Measurements from ENCODE around the gene NBEA.
A peak's percentile ranks its signal among the peaks of the same experiment; 100 is the strongest.

NBEA gene

DNA sequence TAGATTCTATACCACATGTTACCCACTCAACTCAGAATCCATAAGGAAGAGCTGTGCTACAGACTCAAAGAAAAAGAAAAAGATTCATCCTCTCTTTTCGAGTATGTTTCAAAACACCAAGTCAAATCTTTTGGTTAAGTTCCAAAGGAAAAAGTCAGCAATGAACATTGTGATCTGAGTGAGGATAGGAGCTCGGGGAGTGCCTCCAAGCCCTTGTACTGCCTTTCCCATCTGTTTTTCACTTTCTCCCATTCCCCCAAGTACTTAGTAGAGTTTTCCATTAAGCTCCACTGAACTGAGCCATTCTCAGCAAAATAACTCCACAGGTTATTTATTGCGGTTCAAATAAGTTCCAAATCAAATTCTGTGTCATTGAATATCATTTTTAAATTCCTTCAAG is 582.1 kb downstream of the NBEA start:
- H3K4me2 ChIP-seq: no peak overlapping the region
- H3K36me3 ChIP-seq: no peaks in the 10 kb centered on the region
- no peaks in the 10 kb centered on the region for H4K20me1 ChIP-seq
- H3K4me1 ChIP-seq: no peaks in the 10 kb centered on the region
- TF ChIP-seq Cebpa-rat (IDR thresholded peaks at IDR 0.05): no peak
- no peak overlapping the region for H3K27ac ChIP-seq
- H3K9me3 ChIP-seq (replicated peaks in 1 of 11): peaks cover 0 to 3% (median 0%) of the 10 kb centered on the region in 11 experiments; a peak in 1 of 22 replicates
- H3K4me3 ChIP-seq: no peak overlapping the region
- no peaks in the 10 kb centered on the region for H3K27me3 ChIP-seq
- H3K9ac ChIP-seq: no peak overlapping the region

GRCh38 chr13:35526577-35526976 is 584.5 kb downstream of the NBEA start:
- H3K4me2 ChIP-seq: no peak overlapping the region
- no peaks in the 10 kb centered on the region for H4K20me1 ChIP-seq
- no peak overlapping the region for H3K4me3 ChIP-seq

GRCh38 chr13:35527451-35527850 is 585.4 kb downstream of the NBEA start:
- Histone ChIP-seq H4K20me1 (no peaks in the 10 kb centered on the region), H3K4me3 (no peak overlapping the region), H3K9ac (no peak overlapping the region), H3K36me3 (no peaks in the 10 kb centered on the region), H3K9me3 (replicated peaks in 1 of 11) (peaks cover 0 to 3% (median 0%) of the 10 kb centered on the region in 11 experiments; a peak in 1 of 22 replicates), H3K27ac (no peak overlapping the region), H3K27me3 (no peaks in the 10 kb centered on the region), H3K4me2 (no peak overlapping the region), H3K4me1 (peaks cover 7 to 16% (median 12%) of the 10 kb centered on the region in 10 experiments; a peak in 17 of 20 replicates)
- TF ChIP-seq Cebpa-rat (IDR thresholded peaks at IDR 0.05): no peak

More at GRCh38 chr13:35526577-35526976, 584.5 kb downstream of the NBEA start:
- Histone ChIP-seq H3K9ac (no peak overlapping the region), H3K36me3 (no peaks in the 10 kb centered on the region), H3K4me1 (peaks cover 7 to 16% (median 12%) of the 10 kb centered on the region in 10 experiments; a peak in 17 of 20 replicates), H3K27me3 (no peaks in the 10 kb centered on the region), H3K27ac (no peak overlapping the region), H3K9me3 (replicated peaks in 1 of 11) (peaks cover 0 to 3% (median 0%) of the 10 kb centered on the region in 11 experiments; a peak in 1 of 22 replicates)
- no peak for TF ChIP-seq Cebpa-rat (IDR thresholded peaks at IDR 0.05)

GRCh38 chr13:35530147-35530546 is 588.1 kb downstream of the NBEA start:
- no peak for TF ChIP-seq Cebpa-rat (IDR thresholded peaks at IDR 0.05)
- Histone ChIP-seq H3K27me3 (no peaks in the 10 kb centered on the region), H3K4me1 (peaks cover 7 to 16% (median 12%) of the 10 kb centered on the region in 10 experiments; a peak in 17 of 20 replicates), H3K36me3 (no peaks in the 10 kb centered on the region), H3K4me2 (peak overlapping the region; percentile 1 to 55 (median 38); a peak in 14 of 22 replicates), H4K20me1 (no peaks in the 10 kb centered on the region), H3K4me3 (no peak overlapping the region), H3K9me3 (replicated peaks in 1 of 11) (peaks cover 0 to 3% (median 0%) of the 10 kb centered on the region in 11 experiments; a peak in 1 of 22 replicates), H3K27ac (peak overlapping the region in 3 of 11 experiments; percentile 0 to 8 (median 5); a peak in 1 of 22 replicates), H3K9ac (0 out of 22 replicates have a peak overlapping the region, but pooled peaks of 2 of the 11 experiments have one; percentile 0 to 32)

DNA sequence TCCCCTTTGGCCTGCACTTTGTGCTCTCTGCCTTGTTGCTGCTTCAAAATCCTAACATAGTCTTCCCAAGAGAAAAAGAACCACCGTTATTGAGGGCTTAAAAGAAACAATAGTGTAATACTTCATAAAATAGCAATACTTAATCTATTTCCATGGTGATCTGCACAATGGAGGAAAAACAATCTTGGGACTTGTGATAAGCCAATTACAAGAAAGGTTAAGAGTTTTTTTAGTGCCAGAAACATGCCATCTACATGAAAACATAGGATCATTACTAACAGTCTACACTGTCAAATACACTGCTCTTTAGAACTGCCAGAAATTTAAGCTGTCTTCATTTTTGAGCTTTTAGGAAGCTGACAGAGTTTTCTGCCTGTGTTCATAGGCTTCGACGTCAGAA is 588.5 kb downstream of the NBEA start:
- Histone ChIP-seq H3K9me3 (replicated peaks in 1 of 11) (peaks cover 0 to 3% (median 0%) of the 10 kb centered on the region in 11 experiments; a peak in 1 of 22 replicates), H3K27ac (0 out of 22 replicates have a peak overlapping the region, but pooled peaks of 3 of the 11 experiments have one; percentile 0 to 8 (median 5)), H3K27me3 (no peaks in the 10 kb centered on the region), H3K9ac (0 out of 22 replicates have a peak overlapping the region, but pooled peaks of 2 of the 11 experiments have one; percentile 0 to 32), H3K4me3 (no peak overlapping the region), H3K4me1 (peaks cover 7 to 16% (median 12%) of the 10 kb centered on the region in 10 experiments; a peak in 17 of 20 replicates), H3K36me3 (no peaks in the 10 kb centered on the region), H3K4me2 (peak overlapping the region in 10 of 11 experiments; percentile 1 to 55 (median 38); a peak in 13 of 22 replicates), H4K20me1 (no peaks in the 10 kb centered on the region)
- TF ChIP-seq Cebpa-rat (IDR thresholded peaks at IDR 0.05): no peak

DNA sequence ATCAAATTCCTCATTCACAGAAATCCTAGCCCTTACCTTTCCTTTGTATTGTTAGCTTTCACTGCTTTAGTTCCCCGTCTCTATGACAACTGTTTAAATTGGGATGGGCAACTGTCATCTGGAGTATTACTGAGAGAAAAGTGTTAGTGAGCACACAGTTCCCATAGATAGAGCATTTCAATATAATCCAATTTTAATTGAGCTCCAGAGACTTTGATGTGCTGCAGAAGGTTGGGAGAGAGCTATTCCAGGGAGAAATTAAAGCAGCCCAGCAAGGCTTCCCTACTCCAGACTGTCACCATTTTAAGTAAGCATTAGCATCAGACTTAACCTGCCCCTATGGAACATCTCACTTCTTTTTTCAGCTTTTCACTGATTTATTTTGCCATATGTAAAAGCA is 589.5 kb downstream of the NBEA start:
- no peak overlapping the region for H3K4me3 ChIP-seq
- H3K4me2 ChIP-seq: no peak overlapping the region
- H3K27ac ChIP-seq: no peak overlapping the region
- H4K20me1 ChIP-seq: no peaks in the 10 kb centered on the region
- no peak overlapping the region for H3K9ac ChIP-seq
- no peak for TF ChIP-seq Cebpa-rat (IDR thresholded peaks at IDR 0.05)
- peaks cover 0 to 1% (median 0%) of the 10 kb centered on the region in 11 experiments; a peak in 1 of 22 replicates for H3K9me3 ChIP-seq (replicated peaks in 1 of 11)
- H3K27me3 ChIP-seq: no peaks in the 10 kb centered on the region
- H3K36me3 ChIP-seq: no peaks in the 10 kb centered on the region
- H3K4me1 ChIP-seq: peaks cover 7 to 16% (median 12%) of the 10 kb centered on the region in 10 experiments; a peak in 17 of 20 replicates

DNA sequence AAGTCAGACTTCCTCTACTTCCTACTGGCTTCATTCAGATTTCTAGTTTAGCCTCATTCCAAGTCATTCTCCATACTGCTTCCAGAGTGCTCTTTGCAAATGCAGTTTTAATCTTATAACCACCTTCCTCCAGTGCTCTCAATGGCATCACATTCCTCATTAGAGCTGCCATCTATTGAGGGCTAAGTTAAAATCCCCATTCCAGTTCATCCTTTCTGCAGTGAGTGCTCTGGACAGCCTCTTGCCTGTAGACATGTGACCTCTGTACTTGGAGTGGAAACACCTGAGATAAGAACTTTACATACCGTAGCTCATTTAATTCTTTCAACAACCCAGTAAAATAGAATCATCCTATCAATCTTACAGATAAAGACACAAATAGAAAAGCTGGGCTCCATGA is 592.3 kb downstream of the NBEA start:
- Histone ChIP-seq H3K4me3 (no peak overlapping the region), H4K20me1 (no peaks in the 10 kb centered on the region), H3K27me3 (no peaks in the 10 kb centered on the region), H3K36me3 (no peaks in the 10 kb centered on the region), H3K27ac (no peak overlapping the region), H3K9me3 (replicated peaks in 1 of 11) (no peaks in the 10 kb centered on the region), H3K4me1 (peaks cover 7 to 16% (median 12%) of the 10 kb centered on the region in 10 experiments; a peak in 17 of 20 replicates), H3K9ac (no peak overlapping the region), H3K4me2 (no peak overlapping the region)
- no peak for TF ChIP-seq Cebpa-rat (IDR thresholded peaks at IDR 0.05)

GRCh38 chr13:35548790-35549189 is 606.7 kb downstream of the NBEA start:
- no peak overlapping the region for H3K9ac ChIP-seq
- H3K9me3 ChIP-seq (replicated peaks in 1 of 11): no peaks in the 10 kb centered on the region

DNA sequence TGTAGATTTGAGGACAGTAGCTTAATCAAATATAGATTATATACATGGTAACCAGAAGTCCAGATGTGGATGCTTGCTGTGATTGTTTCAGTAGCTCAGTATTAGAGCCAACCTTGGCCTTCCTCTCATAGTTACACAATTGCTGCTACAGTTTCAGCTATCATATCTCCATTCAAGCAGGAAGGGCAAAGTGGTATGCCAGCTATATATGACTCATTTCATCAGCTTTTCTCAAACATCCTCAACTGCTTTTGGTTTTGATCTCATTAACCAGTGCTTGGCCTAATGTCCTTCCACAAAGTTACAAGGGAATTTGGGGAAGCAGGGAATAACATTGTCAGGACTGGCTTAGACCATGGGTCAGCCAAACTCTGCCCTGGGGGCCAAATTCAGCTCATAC is 607.4 kb downstream of the NBEA start:
- H3K4me3 ChIP-seq: no peak overlapping the region
- peak overlapping the region in 4 of 11 experiments; percentile 11 to 31 (median 20); a peak in 6 of 22 replicates for H3K4me2 ChIP-seq
- H3K9me3 ChIP-seq (replicated peaks in 1 of 11): no peaks in the 10 kb centered on the region
- no peak for TF ChIP-seq Cebpa-rat (IDR thresholded peaks at IDR 0.05)
- H3K36me3 ChIP-seq: no peaks in the 10 kb centered on the region
- H3K9ac ChIP-seq: no peak overlapping the region
- no peaks in the 10 kb centered on the region for H4K20me1 ChIP-seq
- no peak overlapping the region for H3K27ac ChIP-seq
- no peaks in the 10 kb centered on the region for H3K27me3 ChIP-seq
- peaks cover 0 to 9% (median 3%) of the 10 kb centered on the region in 10 experiments; a peak in 13 of 20 replicates for H3K4me1 ChIP-seq

More at GRCh38 chr13:35548790-35549189, 606.7 kb downstream of the NBEA start:
- Histone ChIP-seq H3K4me1 (peaks cover 0 to 16% (median 7%) of the 10 kb centered on the region in 10 experiments; a peak in 13 of 20 replicates), H3K27me3 (no peaks in the 10 kb centered on the region), H3K4me3 (no peak overlapping the region), H4K20me1 (no peaks in the 10 kb centered on the region), H3K36me3 (no peaks in the 10 kb centered on the region), H3K4me2 (no peak overlapping the region), H3K27ac (no peak overlapping the region)
- no peak for TF ChIP-seq Cebpa-rat (IDR thresholded peaks at IDR 0.05)
